ENCODE results near the gene PGRMC2. TPM values are rescaled to one million over a fixed set of nuclear protein-coding genes. Genes with fewer than 3 reads are reported as not detected.
"Not testable (repeated sequence)": the region's sequence is repeated elsewhere in the genome, so short reads cannot be mapped to it uniquely, and the experiment has no call there.

Gene PGRMC2
- total and polyA plus RNA-seq, 2 of the 8 experiments (the other 6 are each of a cell fraction or from before 2014, with no cell fraction given), result 9.5 to 85.3 TPM

DNA sequence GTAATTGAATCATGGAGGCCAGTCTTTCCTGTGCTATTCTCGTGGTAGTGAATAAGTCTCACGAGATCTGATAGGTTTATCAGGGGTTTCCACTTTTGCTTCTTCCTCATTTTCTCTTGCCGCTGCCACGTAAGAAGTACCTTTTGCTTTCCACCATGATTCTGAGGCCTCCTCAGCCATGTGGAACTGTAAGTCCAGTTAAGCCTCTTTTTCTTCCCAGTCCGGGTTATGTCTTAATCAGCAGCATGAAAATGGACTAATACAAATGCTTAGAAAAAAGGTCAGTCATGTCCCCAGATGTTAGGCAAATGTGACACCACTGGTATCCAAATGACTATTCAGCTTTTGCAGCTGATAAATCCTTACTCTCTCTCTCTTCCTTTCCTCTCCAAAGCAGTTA is 42.2 kb downstream of the PGRMC2 start:
- H2BK120ac ChIP-seq (replicated peaks; ENCODE audit: low read depth, low read length); H3K4me1 ChIP-seq (replicated peaks in 1 of 4; ENCODE audit: control insufficient read depth in 3 of 4, insufficient read depth in 4 of 4, low read length in 3 of 4); H4K8ac ChIP-seq (ENCODE audit: extremely low read depth, insufficient read depth, low read length); H2BK5ac ChIP-seq (ENCODE audit: low read depth, low read length); H3K27ac ChIP-seq (ENCODE audit: low read depth, low read length); DNase-seq (ENCODE audit: low read depth in 1 of 2, low spot score in 2 of 2); H3K56ac ChIP-seq (replicated peaks; ENCODE audit: insufficient read length, low read depth, low read length); H3K27me3 ChIP-seq (replicated peaks in 1 of 4; ENCODE audit: control insufficient read depth in 3 of 4, extremely low read depth in 1 of 4, insufficient read depth in 3 of 4, low read length in 3 of 4); H3K4ac ChIP-seq (replicated peaks; ENCODE audit: insufficient read length, low read depth, low read length); H3K14ac ChIP-seq (ENCODE audit: insufficient read length); H3K4me2 ChIP-seq (ENCODE audit: insufficient read depth in 1 of 2, low read depth in 2 of 2, low read length in 2 of 2); H4K91ac ChIP-seq (replicated peaks; ENCODE audit: insufficient read length, low read length); H3K79me2 ChIP-seq (ENCODE audit: control insufficient read depth in 1 of 2, insufficient read depth in 2 of 2, low read length in 2 of 2); FAIRE-seq; H4K5ac ChIP-seq (ENCODE audit: insufficient read length, low read depth, low read length); H3K4me3 ChIP-seq (ENCODE audit: extremely low read depth in 1 of 4, insufficient read depth in 2 of 4, low read depth in 3 of 4, low read length in 4 of 4); H3K79me1 ChIP-seq (ENCODE audit: low read depth, low read length); H3K23ac ChIP-seq (ENCODE audit: insufficient read length); H2AFZ ChIP-seq (ENCODE audit: low read length); H2AK5ac ChIP-seq (ENCODE audit: low read depth, low read length); H2BK20ac ChIP-seq (ENCODE audit: low read length); H2BK15ac ChIP-seq (ENCODE audit: low read length); H3K9ac ChIP-seq (replicated peaks in 1 of 4; ENCODE audit: extremely low read depth in 1 of 4, low read depth in 3 of 4, low read length in 3 of 4); H2BK12ac ChIP-seq (ENCODE audit: low read depth, low read length); H3K18ac ChIP-seq (ENCODE audit: extremely low read depth, low read length); H3K36me3 ChIP-seq (ENCODE audit: control insufficient read depth in 2 of 4, insufficient read depth in 4 of 4, low read length in 3 of 4); H4K20me1 ChIP-seq (replicated peaks in 1 of 2; ENCODE audit: control insufficient read depth in 1 of 2, insufficient read depth in 2 of 2, low read length in 2 of 2); H3K23me2 ChIP-seq (ENCODE audit: low read depth, low read length): not testable (repeated sequence)
- CTCF ChIA-PET (ENCODE audit: partially characterized antibody), result interaction anchor here (0.9 to 1.5 kb wide), 2 partner anchors 12 to 20 kb away, joined by 3 to 5 read pairs; no protein-coding TSS in a partner anchor
- H3K9me3 ChIP-seq (ENCODE audit: insufficient read depth in 2 of 2, low read depth in 1 of 2, low read length in 1 of 2), result peaks cover 10 to 28% of the 10 kb centered on the region in 2 experiments
- WGBS, 2 experiments (ENCODE audit: extremely low coverage in 1 of 2, insufficient coverage in 1 of 2, insufficient read length in 1 of 2, insufficient replicate concordance in 2 of 2, low coverage in 1 of 2, low lambda C conversion rate in 2 of 2, missing lambda C conversion rate in 1 of 2), result 95% methylated on average over 5 of the region's 5 CpGs; no CpG with 5 or more reads in 1 of the 2 experiments
- POLR2A ChIA-PET (ENCODE audit: partially characterized antibody), result interaction anchor here (0.7 kb wide), 1 partner anchor 266 kb away, joined by 4 read pairs; no protein-coding TSS in a partner anchor
